Neural cell (in vitro differentiated cells): Measurements from ENCODE around the gene AKAP14. TPM values are rescaled to one million over a fixed set of nuclear protein-coding genes. Genes with fewer than 3 reads are reported as not detected.
"Not testable (repeated sequence)": the region's sequence is repeated elsewhere in the genome, so short reads cannot be mapped to it uniquely, and the experiment has no call there.

Experiments used
- H2AFZ ChIP-seq: fragments of 200-600, 300-800 bp; sonication (generic), shearing (Covaris generic); 2 replicates; pipeline ENCODE4 v1.6.0; 2014; ENCODE audit warnings: low read depth, mild to moderate bottlenecking, antibody characterized with exemption, low read length, moderate library complexity
- H3F3A ChIP-seq: fragments of 200-600 bp; shearing (Covaris generic); 2 replicates; pipeline ENCODE4 v1.6.1; 2016; ENCODE audit warnings: mild to moderate bottlenecking, moderate library complexity, mixed read lengths, antibody characterized with exemption, low read length; ENCODE audit not compliant: insufficient read depth, poor library complexity, severe bottlenecking
- H3K27ac ChIP-seq: fragments of 200-600, 300-800 bp; sonication (generic), shearing (Covaris generic); 2 replicates; pipeline ENCODE4 v1.5.1; 2014; ENCODE audit warnings: mild to moderate bottlenecking, low read length, moderate library complexity
- H3K27me3 ChIP-seq: fragments of 300-800, 200-600 bp; sonication (generic), shearing (Covaris generic); 2 replicates; pipeline ENCODE4 v1.6.0; 2014; ENCODE audit warnings: mild to moderate bottlenecking, low read depth, low read length, moderate library complexity; ENCODE audit not compliant: insufficient read depth
- H3K36me3 ChIP-seq: fragments of 300-800, 200-600 bp; sonication (generic), shearing (Covaris generic); 2 replicates; pipeline ENCODE4 v1.5.1; 2014; ENCODE audit warnings: mild to moderate bottlenecking, antibody characterized with exemption, low read length, moderate library complexity; ENCODE audit not compliant: insufficient read depth
- H3K4me2 ChIP-seq: fragments of 300-800, 200-600 bp; sonication (generic), shearing (Covaris generic); 2 replicates; pipeline ENCODE4 v1.6.0; 2014; ENCODE audit warnings: mild to moderate bottlenecking, low read length
- H3K4me3 ChIP-seq: fragments of 300-800, 200-600 bp; sonication (generic), shearing (Covaris generic); 2 replicates; pipeline ENCODE4 v1.5.1; 2014; ENCODE audit warnings: mild to moderate bottlenecking, low read length, moderate library complexity
- H3K79me2 ChIP-seq: fragments of 200-600 bp; shearing (Covaris generic); replicated peaks from 2 replicates; pipeline ENCODE4 v1.6.0; 2014; ENCODE audit warnings: mild to moderate bottlenecking, low read length, moderate library complexity; ENCODE audit not compliant: insufficient read depth
- H3K9ac ChIP-seq: fragments of 300-800, 200-600 bp; sonication (generic), shearing (Covaris generic); 2 replicates; pipeline ENCODE4 v1.6.1; 2016; ENCODE audit warnings: mild to moderate bottlenecking, low read length, mixed read lengths
- H3K9me2 ChIP-seq: fragments of 200-600 bp; shearing (Covaris generic); 2 replicates; pipeline ENCODE4 v1.6.1; 2016; ENCODE audit warnings: mild to moderate bottlenecking, low read length, mixed read lengths; ENCODE audit not compliant: insufficient read depth
- H3K9me3 ChIP-seq: fragments of 200-600, 300-800 bp; sonication (generic), shearing (Covaris generic); 2 replicates; pipeline ENCODE4 v1.6.1; 2016; ENCODE audit warnings: mild to moderate bottlenecking, mixed run types, low read length, moderate library complexity, mixed read lengths
- H4K20me1 ChIP-seq: fragments of 200-600 bp; shearing (Covaris generic); 2 replicates; pipeline ENCODE4 v1.6.1; 2016; ENCODE audit warnings: mild to moderate bottlenecking, mixed run types; ENCODE audit not compliant: insufficient read depth
- EP300 ChIP-seq: fragments of 450-650 bp; conservative IDR thresholded peaks from 2 replicates; pipeline ENCODE4 v1.6.1; 2014; ENCODE audit warnings: antibody characterized with exemption, mild to moderate bottlenecking, moderate library complexity; ENCODE audit not compliant: poor library complexity, severe bottlenecking
- EZH2 ChIP-seq: fragments of 200-600, 300-800 bp; shearing (Covaris generic), sonication (generic); IDR thresholded peaks from 2 replicates; pipeline ENCODE4 v1.6.1; 2014; ENCODE audit warnings: antibody characterized with exemption, low read length, borderline replicate concordance, mild to moderate bottlenecking; ENCODE audit not compliant: insufficient read depth, poor library complexity, severe bottlenecking
- MXI1 ChIP-seq: fragments of 450-650 bp; conservative IDR thresholded peaks from 2 replicates; pipeline ENCODE4 v1.6.1; 2014; ENCODE audit warnings: antibody characterized with exemption, mild to moderate bottlenecking; ENCODE audit not compliant: poor library complexity, severe bottlenecking
- POLR2AphosphoS5 ChIP-seq: IDR thresholded peaks from 2 replicates; pipeline ENCODE4 v1.6.1; 2012
- RAD21 ChIP-seq: fragments of 450-650 bp; conservative IDR thresholded peaks from 2 replicates; pipeline ENCODE4 v1.6.1; 2014; ENCODE audit warnings: antibody characterized with exemption, mild to moderate bottlenecking, moderate library complexity
- SMC3 ChIP-seq: fragments of 450-650 bp; conservative IDR thresholded peaks from 2 replicates; pipeline ENCODE4 v1.6.1; 2014; ENCODE audit warnings: antibody characterized with exemption, mild to moderate bottlenecking, moderate library complexity; ENCODE audit not compliant: poor library complexity
- TAF1 ChIP-seq: IDR thresholded peaks from 2 replicates; pipeline ENCODE4 v1.6.1; 2012; ENCODE audit warnings: low read depth
- polyA plus RNA-seq: library from polyadenylated mRNA; depleted of rRNA; stranded (reverse); fragments of >200 nt; gene quantifications from 2 replicates; pipeline ENCODE4 v1.2.3, GENCODE V29; 2014
- TF ChIP-seq, protein P1 (sequence below): fragments of 450-650 bp; IDR thresholded peaks from 2 replicates; pipeline ENCODE4 v1.5.1; 2014; ENCODE audit warnings: antibody characterized with exemption, mild to moderate bottlenecking, moderate library complexity; ENCODE audit not compliant: poor library complexity, severe bottlenecking
- TF ChIP-seq, protein P2 (sequence below): IDR thresholded peaks from 2 replicates; pipeline ENCODE4 v1.6.1; 2012; ENCODE audit warnings: borderline replicate concordance

AKAP14 gene
- polyA plus RNA-seq, 1 donor from 2014 or later, result 4.2 TPM

DNA sequence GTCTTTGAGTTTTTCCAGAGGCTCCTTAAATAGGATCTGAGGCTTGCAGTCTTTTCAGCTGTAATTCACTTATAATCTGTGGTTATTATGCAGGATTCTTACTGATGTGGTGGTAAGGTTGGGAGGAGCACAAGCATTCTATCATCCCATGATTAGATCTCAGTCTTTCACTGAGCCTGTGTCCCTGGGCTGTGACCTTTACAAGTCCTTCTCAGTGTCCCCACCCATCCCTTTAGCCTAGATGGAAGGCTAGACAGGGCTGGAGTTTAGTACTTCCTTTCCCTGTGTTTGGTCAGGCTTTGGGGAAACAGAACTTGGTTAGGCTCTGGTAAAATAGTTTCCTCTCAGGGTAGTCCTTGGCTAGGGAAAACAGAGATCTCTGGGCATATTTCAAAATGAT, 64.9 kb downstream of the AKAP14 start:
- no peak overlapping the region for H3K9ac ChIP-seq
- no peak overlapping the region for H3K27ac ChIP-seq
- no peaks in the 10 kb centered on the region for H3F3A ChIP-seq
- no peaks in the 10 kb centered on the region for H3K36me3 ChIP-seq
- H3K4me2 ChIP-seq, result no peak overlapping the region
- H4K20me1 ChIP-seq, result no peaks in the 10 kb centered on the region
- no peaks in the 10 kb centered on the region for H3K9me2 ChIP-seq
- H2AFZ ChIP-seq, result no peak overlapping the region
- no peaks in the 10 kb centered on the region for H3K27me3 ChIP-seq
- H3K4me3 ChIP-seq, result no peak overlapping the region
- TF ChIP-seq, protein P1, sequence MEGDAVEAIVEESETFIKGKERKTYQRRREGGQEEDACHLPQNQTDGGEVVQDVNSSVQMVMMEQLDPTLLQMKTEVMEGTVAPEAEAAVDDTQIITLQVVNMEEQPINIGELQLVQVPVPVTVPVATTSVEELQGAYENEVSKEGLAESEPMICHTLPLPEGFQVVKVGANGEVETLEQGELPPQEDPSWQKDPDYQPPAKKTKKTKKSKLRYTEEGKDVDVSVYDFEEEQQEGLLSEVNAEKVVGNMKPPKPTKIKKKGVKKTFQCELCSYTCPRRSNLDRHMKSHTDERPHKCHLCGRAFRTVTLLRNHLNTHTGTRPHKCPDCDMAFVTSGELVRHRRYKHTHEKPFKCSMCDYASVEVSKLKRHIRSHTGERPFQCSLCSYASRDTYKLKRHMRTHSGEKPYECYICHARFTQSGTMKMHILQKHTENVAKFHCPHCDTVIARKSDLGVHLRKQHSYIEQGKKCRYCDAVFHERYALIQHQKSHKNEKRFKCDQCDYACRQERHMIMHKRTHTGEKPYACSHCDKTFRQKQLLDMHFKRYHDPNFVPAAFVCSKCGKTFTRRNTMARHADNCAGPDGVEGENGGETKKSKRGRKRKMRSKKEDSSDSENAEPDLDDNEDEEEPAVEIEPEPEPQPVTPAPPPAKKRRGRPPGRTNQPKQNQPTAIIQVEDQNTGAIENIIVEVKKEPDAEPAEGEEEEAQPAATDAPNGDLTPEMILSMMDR, result no peak
- no peak for TF ChIP-seq TAF1
- TF ChIP-seq, protein P2, sequence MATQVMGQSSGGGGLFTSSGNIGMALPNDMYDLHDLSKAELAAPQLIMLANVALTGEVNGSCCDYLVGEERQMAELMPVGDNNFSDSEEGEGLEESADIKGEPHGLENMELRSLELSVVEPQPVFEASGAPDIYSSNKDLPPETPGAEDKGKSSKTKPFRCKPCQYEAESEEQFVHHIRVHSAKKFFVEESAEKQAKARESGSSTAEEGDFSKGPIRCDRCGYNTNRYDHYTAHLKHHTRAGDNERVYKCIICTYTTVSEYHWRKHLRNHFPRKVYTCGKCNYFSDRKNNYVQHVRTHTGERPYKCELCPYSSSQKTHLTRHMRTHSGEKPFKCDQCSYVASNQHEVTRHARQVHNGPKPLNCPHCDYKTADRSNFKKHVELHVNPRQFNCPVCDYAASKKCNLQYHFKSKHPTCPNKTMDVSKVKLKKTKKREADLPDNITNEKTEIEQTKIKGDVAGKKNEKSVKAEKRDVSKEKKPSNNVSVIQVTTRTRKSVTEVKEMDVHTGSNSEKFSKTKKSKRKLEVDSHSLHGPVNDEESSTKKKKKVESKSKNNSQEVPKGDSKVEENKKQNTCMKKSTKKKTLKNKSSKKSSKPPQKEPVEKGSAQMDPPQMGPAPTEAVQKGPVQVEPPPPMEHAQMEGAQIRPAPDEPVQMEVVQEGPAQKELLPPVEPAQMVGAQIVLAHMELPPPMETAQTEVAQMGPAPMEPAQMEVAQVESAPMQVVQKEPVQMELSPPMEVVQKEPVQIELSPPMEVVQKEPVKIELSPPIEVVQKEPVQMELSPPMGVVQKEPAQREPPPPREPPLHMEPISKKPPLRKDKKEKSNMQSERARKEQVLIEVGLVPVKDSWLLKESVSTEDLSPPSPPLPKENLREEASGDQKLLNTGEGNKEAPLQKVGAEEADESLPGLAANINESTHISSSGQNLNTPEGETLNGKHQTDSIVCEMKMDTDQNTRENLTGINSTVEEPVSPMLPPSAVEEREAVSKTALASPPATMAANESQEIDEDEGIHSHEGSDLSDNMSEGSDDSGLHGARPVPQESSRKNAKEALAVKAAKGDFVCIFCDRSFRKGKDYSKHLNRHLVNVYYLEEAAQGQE, result no peak
- no peak for TF ChIP-seq EP300
- no peak for TF ChIP-seq SMC3
- TF ChIP-seq POLR2AphosphoS5, result no peak
- TF ChIP-seq RAD21, result no peak
- no peak for TF ChIP-seq EZH2
- no peak for TF ChIP-seq MXI1
- H3K9me3 ChIP-seq, result no peaks in the 10 kb centered on the region
- no peaks in the 10 kb centered on the region for H3K79me2 ChIP-seq

DNA sequence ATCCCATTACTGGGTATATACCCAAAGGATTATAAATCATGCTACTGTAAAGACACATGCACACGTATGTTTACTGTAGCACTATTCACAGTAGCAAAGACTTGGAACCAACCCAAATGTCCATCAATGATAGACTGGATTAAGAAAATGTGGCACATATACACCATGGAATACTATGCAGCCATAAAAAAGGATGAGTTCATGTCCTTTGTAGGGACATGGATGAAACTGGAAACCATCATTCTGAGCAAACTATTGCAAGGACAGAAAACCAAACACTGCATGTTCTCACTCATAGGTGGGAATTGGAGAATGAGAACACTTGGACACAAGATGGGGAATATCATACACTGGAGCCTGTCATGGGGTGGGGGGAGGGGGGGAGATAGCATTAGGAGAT, 71.1 kb downstream of the AKAP14 start:
- not testable (repeated sequence) for H3F3A ChIP-seq, H3K4me3 ChIP-seq, H2AFZ ChIP-seq, H3K36me3 ChIP-seq, H4K20me1 ChIP-seq, H3K9me2 ChIP-seq, H3K4me2 ChIP-seq, H3K79me2 ChIP-seq, H3K9ac ChIP-seq, H3K9me3 ChIP-seq, H3K27me3 ChIP-seq, H3K27ac ChIP-seq

Other genes with a start within 250 kb of the AKAP14 start
- gene SEPTIN6, start 202.7 kb upstream of the AKAP14 start, polyA plus RNA-seq, result 153 and 155 TPM in 2 replicates
- gene SOWAHD, start 137.3 kb upstream of the AKAP14 start, polyA plus RNA-seq, result 1.0 TPM in 1 of 2 replicates, not detected in the other
- 2,693 and 3,126 TPM in 2 replicates for gene RPL39, start 104.3 kb upstream of the AKAP14 start, polyA plus RNA-seq
- 20.2 and 24.8 TPM in 2 replicates for gene UPF3B, start 42.9 kb upstream of the AKAP14 start, polyA plus RNA-seq
- gene RNF113A, start 24.2 kb upstream of the AKAP14 start, polyA plus RNA-seq, result 19.6 and 27.2 TPM in 2 replicates
- gene NDUFA1, start 24.1 kb upstream of the AKAP14 start, polyA plus RNA-seq, result 214 and 270 TPM in 2 replicates
- gene NKAP, start 47.9 kb downstream of the AKAP14 start, polyA plus RNA-seq, result 4.7 and 6.3 TPM in 2 replicates
- not detected in 2 replicates for gene RHOXF2B, start 181.8 kb downstream of the AKAP14 start, polyA plus RNA-seq
- 1.6 TPM in 2 replicates for gene RHOXF1, start 220.0 kb downstream of the AKAP14 start, polyA plus RNA-seq